IMR-90 (cell line): ENCODE data around the gene SNX32. TPM values are rescaled to one million over a fixed set of nuclear protein-coding genes. Genes with fewer than 3 reads are reported as not detected.

Experiments
- ATAC-seq: fragments of 200-7000 bp; cut with Tn5 transposase; 2 replicates; pipeline ENCODE4 v1.9.1; 2020; ENCODE audit warnings: low read depth, mild to moderate bottlenecking, moderate library complexity
- BruUV-seq: library from RNA; stranded (reverse); fragments of 400-500 nt; replicated peaks from 2 replicates; lab custom pipeline; 2021; lab: Mats Ljungman, UMichigan
- CTCF ChIA-PET: fragments of 300-600 bp; formaldehyde crosslinking; extraction: SDS; loops from one replicate; lab custom pipeline; 2021; ENCODE audit warnings: antibody characterized with exemption; lab: Yijun Ruan, JAX
- POLR2A ChIA-PET: fragments of 300-600 bp; sonication (Branson Sonifier 250); formaldehyde crosslinking; loops from one replicate; lab custom pipeline; 2022; ENCODE audit warnings: antibody characterized with exemption; ENCODE audit not compliant: unreplicated experiment; lab: Charles Lee
- DNase-seq: peaks from one replicate; pipeline ENCODE4 v3.0.0; 2013
- H2AFZ ChIP-seq: replicated peaks from 2 replicates; pipeline ENCODE3; 2013; ENCODE audit warnings: low read length, mild to moderate bottlenecking; ENCODE audit not compliant: poor library complexity
- H2AK5ac ChIP-seq: 2 replicates; pipeline ENCODE4 v1.6.1; 2013; ENCODE audit warnings: low read depth, low read length, inconsistent platforms
- H2AK9ac ChIP-seq: replicated peaks from 2 replicates; pipeline ENCODE3; 2013; ENCODE audit warnings: mild to moderate bottlenecking, low read depth, low read length, moderate library complexity; ENCODE audit not compliant: poor library complexity
- H2BK120ac ChIP-seq: 2 replicates; pipeline ENCODE4 v1.6.1; 2013; ENCODE audit warnings: low read depth, low read length, inconsistent platforms
- H2BK15ac ChIP-seq: 3 replicates; pipeline ENCODE4 v1.6.1; 2013; ENCODE audit warnings: low read depth, low read length, inconsistent platforms
- H2BK20ac ChIP-seq: 2 replicates; pipeline ENCODE4 v1.6.1; 2013; ENCODE audit warnings: low read depth, mild to moderate bottlenecking, inconsistent platforms, low read length, moderate library complexity
- H2BK5ac ChIP-seq: 2 replicates; pipeline ENCODE4 v1.6.1; 2013; ENCODE audit warnings: mild to moderate bottlenecking, low read depth, low read length, inconsistent platforms; ENCODE audit not compliant: poor library complexity, severe bottlenecking
- H3K14ac ChIP-seq: replicated peaks from 2 replicates; pipeline ENCODE4 v1.6.1; 2013; ENCODE audit warnings: low read depth, low read length, inconsistent platforms
- H3K18ac ChIP-seq: 2 replicates; pipeline ENCODE4 v1.6.1; 2013; ENCODE audit warnings: low read depth, low read length, control low read depth
- H3K23ac ChIP-seq: 2 replicates; pipeline ENCODE4 v1.6.1; 2013; ENCODE audit warnings: low read depth, low read length, inconsistent platforms
- H3K27ac ChIP-seq: 2 replicates; pipeline ENCODE4 v1.5.1; 2013; ENCODE audit warnings: mild to moderate bottlenecking, control low read depth, low read length; ENCODE audit not compliant: insufficient read depth
- H3K27me3 ChIP-seq: 2 replicates; pipeline ENCODE4 v1.6.1; 2013; ENCODE audit warnings: low read length; ENCODE audit not compliant: control insufficient read depth, insufficient read depth
- H3K36me3 ChIP-seq: 2 replicates; pipeline ENCODE4 v1.6.1; 2013; ENCODE audit warnings: low read length, mixed read lengths; ENCODE audit not compliant: control insufficient read depth, insufficient read depth
- H3K4ac ChIP-seq: 2 replicates; pipeline ENCODE4 v1.6.1; 2013; ENCODE audit warnings: low read depth, low read length, inconsistent platforms
- H3K4me1 ChIP-seq: 2 replicates; pipeline ENCODE4 v1.6.1; 2013; ENCODE audit warnings: low read length, mixed read lengths; ENCODE audit not compliant: control insufficient read depth, insufficient read depth
- H3K4me2 ChIP-seq: 2 replicates; pipeline ENCODE4 v1.6.1; 2013; ENCODE audit warnings: low read depth, mild to moderate bottlenecking, control low read depth, low read length, moderate library complexity
- H3K4me3 ChIP-seq: 2 replicates; pipeline ENCODE4 v1.5.1; 2013; ENCODE audit warnings: low read depth, mild to moderate bottlenecking, control low read depth, low read length, moderate library complexity; ENCODE audit not compliant: insufficient read depth
- H3K56ac ChIP-seq: 2 replicates; pipeline ENCODE4 v1.6.1; 2013; ENCODE audit warnings: low read length, inconsistent platforms; ENCODE audit not compliant: insufficient read depth; ENCODE audit errors: extremely low read depth
- H3K79me1 ChIP-seq, 2 experiments: 2 replicates each; pipeline ENCODE4 v1.6.1; 2013; ENCODE audit warnings: low read length in 2 of 2, inconsistent platforms in 1 of 2, low read depth in 1 of 2
- H3K9ac ChIP-seq: 2 replicates; pipeline ENCODE4 v1.6.1; 2013; ENCODE audit warnings: low read depth, low read length, control low read depth
- H3K9me1 ChIP-seq: 2 replicates; pipeline ENCODE4 v1.6.1; 2013; ENCODE audit warnings: low read length, inconsistent platforms; ENCODE audit not compliant: insufficient read depth
- H3K9me3 ChIP-seq: 2 replicates; pipeline ENCODE4 v1.6.1; 2013; ENCODE audit warnings: low read length; ENCODE audit not compliant: control insufficient read depth, insufficient read depth
- H4K20me1 ChIP-seq: 2 replicates; pipeline ENCODE4 v1.6.1; 2013; ENCODE audit warnings: low read length, inconsistent platforms; ENCODE audit not compliant: insufficient read depth
- H4K5ac ChIP-seq: 2 replicates; pipeline ENCODE4 v1.6.1; 2013; ENCODE audit warnings: mild to moderate bottlenecking, low read depth, low read length, control low read depth
- H4K8ac ChIP-seq, 2 experiments: 2 replicates each; pipeline ENCODE4 v1.6.1; 2013; ENCODE audit warnings: low read depth in 2 of 2, low read length in 2 of 2, control low read depth in 1 of 2, inconsistent platforms in 1 of 2
- H4K91ac ChIP-seq: 2 replicates; pipeline ENCODE4 v1.6.1; 2013; ENCODE audit warnings: low read depth, low read length, inconsistent platforms; ENCODE audit not compliant: insufficient read depth
- BHLHE40 ChIP-seq: fragments of 150-350 bp; IDR thresholded peaks from 2 replicates; pipeline ENCODE4 v1.6.1; 2016; ENCODE audit warnings: mild to moderate bottlenecking, low read depth, low read length
- CEBPB ChIP-seq: IDR thresholded peaks from 2 replicates; pipeline ENCODE4 v1.6.1; 2012; ENCODE audit warnings: low read depth, low read length, improper control_type of control experiment
- CHD1 ChIP-seq: IDR thresholded peaks from 2 replicates; pipeline ENCODE4 v1.6.1; 2012; ENCODE audit warnings: low read depth, low read length, improper control_type of control experiment
- FOS ChIP-seq: fragments of 150-350 bp; IDR thresholded peaks from 2 replicates; pipeline ENCODE4 v1.6.1; 2016; ENCODE audit warnings: low read depth, low read length
- MAFK ChIP-seq: IDR thresholded peaks from 2 replicates; pipeline ENCODE4 v1.6.1; 2012; ENCODE audit warnings: low read depth, low read length, improper control_type of control experiment
- MAZ ChIP-seq: IDR thresholded peaks from 2 replicates; pipeline ENCODE4 v1.6.1; 2012; ENCODE audit warnings: low read depth, mild to moderate bottlenecking, low read length, improper control_type of control experiment, moderate library complexity, borderline replicate concordance
- MXI1 ChIP-seq: IDR thresholded peaks from 2 replicates; pipeline ENCODE4 v1.6.1; 2012; ENCODE audit warnings: low read depth, mild to moderate bottlenecking, low read length, moderate library complexity, borderline replicate concordance
- NFE2L2 ChIP-seq: fragments of 150-350 bp; IDR thresholded peaks from 2 replicates; pipeline ENCODE4 v1.6.1; 2016; ENCODE audit warnings: low read depth, mild to moderate bottlenecking, low read length
- POLR2A ChIP-seq: IDR thresholded peaks from 2 replicates; pipeline ENCODE4 v1.6.1; 2012; ENCODE audit warnings: mild to moderate bottlenecking, low read depth, low read length
- RAD21 ChIP-seq: IDR thresholded peaks from 2 replicates; pipeline ENCODE4 v1.6.1; 2012; ENCODE audit warnings: low read length, improper control_type of control experiment
- RCOR1 ChIP-seq: IDR thresholded peaks from 2 replicates; pipeline ENCODE4 v1.6.1; 2012; ENCODE audit warnings: mild to moderate bottlenecking, low read length, improper control_type of control experiment; ENCODE audit not compliant: insufficient replicate concordance
- RFX5 ChIP-seq: IDR thresholded peaks from 2 replicates; pipeline ENCODE4 v1.8.0; 2012; ENCODE audit warnings: low read depth, mild to moderate bottlenecking, low read length, moderate library complexity
- SMC3 ChIP-seq: fragments of 150-350 bp; IDR thresholded peaks from 2 replicates; pipeline ENCODE4 v1.6.1; 2016; ENCODE audit warnings: low read depth, mild to moderate bottlenecking, antibody characterized with exemption, low read length, moderate library complexity
- WGBS, 2 experiments: methylation state at CpG; one replicate each; pipeline versions ENCODE4 v1.1.5 to v1.1.7; 2013; ENCODE audit warnings: missing lambda C conversion rate in 2 of 2; ENCODE audit not compliant: insufficient read length in 1 of 2; ENCODE audit errors: extremely low coverage in 2 of 2; 5-methylcytosine and 5-hydroxymethylcytosine counted together
- dilution Hi-C: fragments of 300-500 bp; cut with HindIII; formaldehyde crosslinking; loops from one replicate; pipeline ENCODE4 v1.14.3; 2018; ENCODE audit warnings: low sequenced_read_pairs; ENCODE audit not compliant: unreplicated experiment
- in situ Hi-C: fragments of 300-500 bp; cut with MboI; formaldehyde crosslinking; loops from 3 replicates; pipeline ENCODE4 v1.14.3; 2019; ENCODE audit warnings: low sequenced_read_pairs, inconsistent platforms, mixed read lengths
- intact Hi-C: fragments of 100-400 bp; cut with micrococcal nuclease; formaldehyde crosslinking; loops from 2 replicates; pipeline ENCODE4 v1.10.0; 2022
- polyA plus RNA-seq, 3 experiments: library from polyadenylated mRNA; depleted of rRNA; stranded (reverse); fragments of >200 nt; gene quantifications; 2 replicates each; pipeline ENCODE4 v1.2.3, GENCODE V29; 2012; ENCODE audit warnings: low replicate concordance in 1 of 3
- total RNA-seq: library from RNA; depleted of rRNA; stranded (reverse); fragments of >200 nt; gene quantifications from 2 replicates; pipeline ENCODE4 v1.2.3, GENCODE V29; 2012
- TF ChIP-seq, protein P1 (sequence below): fragments of 150-350 bp; IDR thresholded peaks from 2 replicates; pipeline ENCODE4 v1.6.1; 2017; ENCODE audit warnings: mild to moderate bottlenecking, antibody characterized with exemption, low read length, low read depth
- TF ChIP-seq, protein P2 (sequence below): fragments of 150-350 bp; IDR thresholded peaks from 2 replicates; pipeline ENCODE4 v1.6.1; 2016; ENCODE audit warnings: low read depth, mild to moderate bottlenecking, low read length, moderate library complexity, borderline replicate concordance
- TF ChIP-seq, protein P3 (sequence below): conservative IDR thresholded peaks from 2 replicates; pipeline ENCODE4 v1.5.1; 2012; ENCODE audit warnings: mild to moderate bottlenecking, low read depth, low read length, improper control_type of control experiment

SNX32 gene
- total and polyA plus RNA-seq, 2 of the 4 experiments (the other 2 are of a cell fraction) = 0.36 to 0.79 TPM

DNA sequence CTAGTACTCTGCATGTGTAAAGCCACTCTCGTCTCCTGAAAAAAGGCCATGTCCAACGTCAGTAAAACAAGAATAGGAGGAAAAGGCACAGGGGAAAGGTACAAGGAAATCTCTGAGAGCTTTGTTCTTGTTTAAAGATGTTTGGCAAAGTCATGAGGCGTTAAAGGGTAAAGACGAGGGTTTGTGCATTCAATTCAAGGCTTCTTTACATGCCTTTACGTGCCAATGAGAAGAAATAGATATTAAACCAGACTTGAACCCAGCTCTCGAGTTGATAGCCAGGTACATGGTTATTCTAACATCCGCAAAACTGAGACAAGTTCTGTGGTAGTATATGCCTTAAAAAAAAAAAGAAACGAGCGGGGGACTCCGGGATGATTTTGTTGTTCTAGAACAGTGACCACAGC is 24.9 kb downstream of the SNX32 start:
- H4K20me1 ChIP-seq = peaks cover 46% of the 10 kb centered on the region
- peak overlapping the region; percentile 97 for H4K91ac ChIP-seq
- intact Hi-C loops = loop anchor here (1.0 kb wide), 1 partner anchor 57 kb away; no protein-coding TSS in a partner anchor
- H4K5ac ChIP-seq = peak overlapping the region; percentile 80
- H3K23ac ChIP-seq = peak overlapping the region; percentile 98
- H3K9ac ChIP-seq = peak overlapping the region; percentile 93
- ChIA-PET POLR2A (interaction anchor here (0.6 to 1.3 kb wide), 10 partner anchors 8 to 560 kb away, joined by 3 to 5 read pairs (median 3); partner anchors contain the start of gene PCNX3), CTCF (interaction anchor here (0.8 to 2.1 kb wide), 3 partner anchors 26 to 41 kb away, joined by 3 to 14 read pairs (median 3); partner anchors contain the start of gene FIBP)
- H2BK120ac ChIP-seq = peak overlapping the region; percentile 93
- WGBS, 2 experiments = no CpG with 5 or more reads among the region's 10 CpGs
- H3K27me3 ChIP-seq = no peaks in the 10 kb centered on the region
- peak overlapping the region; percentile 99 for H4K8ac ChIP-seq
- dilution Hi-C loops = no loop called here
- peak overlapping the region; percentile 97 for H3K27ac ChIP-seq
- H3K4ac ChIP-seq = peak overlapping the region; percentile 99
- peaks cover 17 to 70% of the 10 kb centered on the region in 2 experiments for H3K79me1 ChIP-seq
- in situ Hi-C loops = no loop called here
- peak overlapping the region; percentile 99 for H3K56ac ChIP-seq
- no peaks in the 10 kb centered on the region for H3K9me3 ChIP-seq
- peak overlapping the region; percentile 99 for H3K14ac ChIP-seq
- peak overlapping the region; percentile 84 for H3K4me2 ChIP-seq
- TF ChIP-seq MXI1 (no peak), RFX5 (no peak), BHLHE40 (no peak), RAD21 (no peak), FOS (no peak), MAFK (no peak), POLR2A (no peak), CHD1 (no peak), CEBPB (no peak), RCOR1 (no peak), NFE2L2 (no peak), MAZ (no peak), SMC3 (no peak)
- TF ChIP-seq, protein P1, sequence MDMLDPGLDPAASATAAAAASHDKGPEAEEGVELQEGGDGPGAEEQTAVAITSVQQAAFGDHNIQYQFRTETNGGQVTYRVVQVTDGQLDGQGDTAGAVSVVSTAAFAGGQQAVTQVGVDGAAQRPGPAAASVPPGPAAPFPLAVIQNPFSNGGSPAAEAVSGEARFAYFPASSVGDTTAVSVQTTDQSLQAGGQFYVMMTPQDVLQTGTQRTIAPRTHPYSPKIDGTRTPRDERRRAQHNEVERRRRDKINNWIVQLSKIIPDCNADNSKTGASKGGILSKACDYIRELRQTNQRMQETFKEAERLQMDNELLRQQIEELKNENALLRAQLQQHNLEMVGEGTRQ = no peak
- TF ChIP-seq, protein P2, sequence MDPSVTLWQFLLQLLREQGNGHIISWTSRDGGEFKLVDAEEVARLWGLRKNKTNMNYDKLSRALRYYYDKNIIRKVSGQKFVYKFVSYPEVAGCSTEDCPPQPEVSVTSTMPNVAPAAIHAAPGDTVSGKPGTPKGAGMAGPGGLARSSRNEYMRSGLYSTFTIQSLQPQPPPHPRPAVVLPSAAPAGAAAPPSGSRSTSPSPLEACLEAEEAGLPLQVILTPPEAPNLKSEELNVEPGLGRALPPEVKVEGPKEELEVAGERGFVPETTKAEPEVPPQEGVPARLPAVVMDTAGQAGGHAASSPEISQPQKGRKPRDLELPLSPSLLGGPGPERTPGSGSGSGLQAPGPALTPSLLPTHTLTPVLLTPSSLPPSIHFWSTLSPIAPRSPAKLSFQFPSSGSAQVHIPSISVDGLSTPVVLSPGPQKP = no peak
- TF ChIP-seq, protein P3, sequence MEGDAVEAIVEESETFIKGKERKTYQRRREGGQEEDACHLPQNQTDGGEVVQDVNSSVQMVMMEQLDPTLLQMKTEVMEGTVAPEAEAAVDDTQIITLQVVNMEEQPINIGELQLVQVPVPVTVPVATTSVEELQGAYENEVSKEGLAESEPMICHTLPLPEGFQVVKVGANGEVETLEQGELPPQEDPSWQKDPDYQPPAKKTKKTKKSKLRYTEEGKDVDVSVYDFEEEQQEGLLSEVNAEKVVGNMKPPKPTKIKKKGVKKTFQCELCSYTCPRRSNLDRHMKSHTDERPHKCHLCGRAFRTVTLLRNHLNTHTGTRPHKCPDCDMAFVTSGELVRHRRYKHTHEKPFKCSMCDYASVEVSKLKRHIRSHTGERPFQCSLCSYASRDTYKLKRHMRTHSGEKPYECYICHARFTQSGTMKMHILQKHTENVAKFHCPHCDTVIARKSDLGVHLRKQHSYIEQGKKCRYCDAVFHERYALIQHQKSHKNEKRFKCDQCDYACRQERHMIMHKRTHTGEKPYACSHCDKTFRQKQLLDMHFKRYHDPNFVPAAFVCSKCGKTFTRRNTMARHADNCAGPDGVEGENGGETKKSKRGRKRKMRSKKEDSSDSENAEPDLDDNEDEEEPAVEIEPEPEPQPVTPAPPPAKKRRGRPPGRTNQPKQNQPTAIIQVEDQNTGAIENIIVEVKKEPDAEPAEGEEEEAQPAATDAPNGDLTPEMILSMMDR = no peak
- H2AK9ac ChIP-seq = peak overlapping the region; percentile 98
- H2AK5ac ChIP-seq = peak overlapping the region; percentile 95
- BruUV-seq = no TSS peak
- peak overlapping the region; percentile 93 for H2BK15ac ChIP-seq
- H2BK5ac ChIP-seq = peak overlapping the region; percentile 89
- H2BK20ac ChIP-seq = peak overlapping the region; percentile 40
- DNase-seq (no peak), ATAC-seq (no peak)
- peaks cover 24% of the 10 kb centered on the region for H3K9me1 ChIP-seq
- H3K4me1 ChIP-seq = peaks cover 11% of the 10 kb centered on the region
- H3K4me3 ChIP-seq = peak overlapping the region; percentile 43
- peak overlapping the region; percentile 90 for H2AFZ ChIP-seq
- H3K36me3 ChIP-seq = peaks cover 50% of the 10 kb centered on the region
- H3K18ac ChIP-seq = peak overlapping the region; percentile 80
